Activated CD4-positive, alpha-beta T cell treated with anti-CD3 and anti-CD28 coated beads for 36 hours (primary cell): ENCODE results near the gene ZNF570. TPM values are rescaled to one million over a fixed set of nuclear protein-coding genes. Genes with fewer than 3 reads are reported as not detected.

Experiments
- ATAC-seq: fragments of 200-7000 bp; cut with Tn5 transposase; one replicate; pipeline ENCODE4 v1.10.0; 2021; ENCODE audit warnings: mild to moderate bottlenecking, moderate library complexity
- CTCF ChIA-PET: fragments of 350-600 bp; sonication (Branson Sonifier 250); formaldehyde crosslinking; loops from one replicate; lab custom pipeline; 2021; ENCODE audit warnings: antibody characterized with exemption; lab: Charles Lee
- POLR2A ChIA-PET: fragments of 350-600 bp; sonication (Branson Sonifier 250); formaldehyde crosslinking; loops from one replicate; lab custom pipeline; 2021; ENCODE audit warnings: antibody characterized with exemption, inconsistent platforms; lab: Charles Lee
- DNase-seq: peaks from one replicate; pipeline ENCODE4 v3.0.0-alpha.2; 2020
- H3K27ac Mint-ChIP-seq: one replicate; pipeline ENCODE4 v1.8.0; 2021; ENCODE audit warnings: mixed read lengths
- H3K27me3 Mint-ChIP-seq: one replicate; pipeline ENCODE4 v1.8.0; 2021; ENCODE audit warnings: mixed read lengths
- H3K36me3 Mint-ChIP-seq: one replicate; pipeline ENCODE4 v1.8.0; 2021; ENCODE audit warnings: low read depth, mixed read lengths
- H3K4me1 Mint-ChIP-seq: one replicate; pipeline ENCODE4 v1.8.0; 2021; ENCODE audit warnings: mixed read lengths
- H3K4me3 Mint-ChIP-seq: one replicate; pipeline ENCODE4 v1.8.0; 2021; ENCODE audit warnings: mild to moderate bottlenecking, moderate library complexity, mixed read lengths
- H3K9me3 Mint-ChIP-seq: one replicate; pipeline ENCODE4 v1.8.0; 2021; ENCODE audit warnings: low read depth, mixed read lengths
- intact Hi-C, 2 experiments: fragments of 100-400 bp; cut with DNase I in 1 of 2; cut with micrococcal nuclease in 1 of 2; formaldehyde crosslinking; loops; one replicate each; pipeline versions ENCODE4 v1.14.2 to v1.15.1; 2022 to 2024; cut with DNase I, micrococcal nuclease
- total RNA-seq, 2 experiments: library from RNA; stranded (reverse); gene quantifications; one replicate each; pipeline ENCODE4 v1.2.3, GENCODE V29; 2021

Gene ZNF570
- total RNA-seq: 1 to 10 TPM; 4.5 to 4.8 TPM

GRCh38 chr19:37468961-37469777, at the start of gene ZNF570:
Gene ZNF570, plus strand, starts transcription at chr19:37469356. Its CDS starts 999 bp downstream, at chr19:37470355.
- peaks cover 31% of the 10 kb centered on the region for H3K4me1 Mint-ChIP-seq
- POLR2A ChIA-PET: interaction anchor here (0.6 to 0.9 kb wide), 2 partner anchors 77 to 99 kb away, joined by 3 read pairs; partner anchors contain the start of gene ZNF527
- peaks cover 17% of the 10 kb centered on the region for H3K9me3 Mint-ChIP-seq
- DNase-seq (peak; percentile 93), ATAC-seq (peak; percentile 73)
- H3K36me3 Mint-ChIP-seq: peaks cover 33% of the 10 kb centered on the region
- intact Hi-C loops: loop anchor here (1.0 to 5.0 kb wide), 15 partner anchors 37 to 848 kb away; partner anchors contain the start of genes ZNF790 (in 2 of the 2), ZNF793 (in 2 of the 2), KCNK6 (in 1 of the 2) and YIF1B (in 1 of the 2)
- H3K4me3 Mint-ChIP-seq: peak within 1 kb of the TSS; percentile 94
- peak within 1 kb of the TSS; percentile 95 for H3K27ac Mint-ChIP-seq
- CTCF ChIA-PET: no interaction called here
- H3K27me3 Mint-ChIP-seq: no peaks in the 10 kb centered on the region

GRCh38 chr19:37452500-37453245, 16.5 kb upstream of the ZNF570 start:
- Mint-ChIP-seq H3K9me3 (peaks cover 66% of the 10 kb centered on the region), H3K36me3 (peaks cover 71% of the 10 kb centered on the region), H3K4me3 (no peak overlapping the region), H3K27ac (no peak overlapping the region), H3K4me1 (no peaks in the 10 kb centered on the region), H3K27me3 (no peaks in the 10 kb centered on the region)
- intact Hi-C loops: no loop called here
- CTCF ChIA-PET: no interaction called here
- POLR2A ChIA-PET: no interaction called here
- no peak for DNase-seq
- no peak for ATAC-seq

- H3K36me3 Mint-ChIP-seq: peaks cover 36% of the 10 kb centered on the region
- H3K4me3 Mint-ChIP-seq: peak overlapping the region; percentile 94
Measured at GRCh38 chr19:37466277-37466797, 2.8 kb upstream of the ZNF570 start.

GRCh38 chr19:37466798-37467607, 2.2 kb upstream of the ZNF570 start, which contains the start of gene ZNF569:
Gene ZNF569, minus strand, starts transcription at chr19:37467444. Its CDS starts 22,523 bp downstream, at chr19:37444921.
- ATAC-seq (peak; percentile 71), DNase-seq (peak; percentile 93)
- Mint-ChIP-seq H3K4me1 (peaks cover 31% of the 10 kb centered on the region), H3K27ac (peak within 1 kb of the TSS; percentile 95), H3K4me3 (peak within 1 kb of the TSS; percentile 94), H3K9me3 (peaks cover 17% of the 10 kb centered on the region), H3K27me3 (no peaks in the 10 kb centered on the region), H3K36me3 (peaks cover 36% of the 10 kb centered on the region)
- intact Hi-C loops: loop anchor here (1.0 to 5.0 kb wide), 14 partner anchors 96 to 894 kb away; partner anchors contain the start of genes ZNF568 (in 2 of the 2), ZNF790 (in 2 of the 2), ZNF829 (in 2 of the 2) and KCNK6 (in 1 of the 2)
- POLR2A ChIA-PET: interaction anchor here (0.6 to 1.5 kb wide), 5 partner anchors 39 to 584 kb away, joined by 3 to 8 read pairs (median 4); partner anchors contain the start of genes ZNF527, ZNF540, ZNF571 and ZNF793
- CTCF ChIA-PET: interaction anchor here (0.7 to 1.1 kb wide), 3 partner anchors 85 to 1391 kb away, joined by 3 read pairs; no protein-coding TSS in a partner anchor

More at GRCh38 chr19:37466277-37466797, 2.8 kb upstream of the ZNF570 start:
- no peak for DNase-seq
- peaks cover 17% of the 10 kb centered on the region for H3K9me3 Mint-ChIP-seq
- intact Hi-C loops: loop anchor here (2.0 to 5.0 kb wide), 10 partner anchors 96 to 894 kb away; partner anchors contain the start of genes ZNF790 (in 2 of the 2), KCNK6 (in 1 of the 2), YIF1B (in 1 of the 2) and ZNF383 (in 1 of the 2)
- H3K4me1 Mint-ChIP-seq: peaks cover 31% of the 10 kb centered on the region
- CTCF ChIA-PET: interaction anchor here (1.0 kb wide), 1 partner anchor 11 kb away, joined by 3 read pairs; no protein-coding TSS in a partner anchor
- POLR2A ChIA-PET: interaction anchor here (1.5 kb wide), 1 partner anchor 132 kb away, joined by 4 read pairs; a partner anchor contains a TSS
- H3K27ac Mint-ChIP-seq: peak overlapping the region; percentile 95
- ATAC-seq: no peak
- no peaks in the 10 kb centered on the region for H3K27me3 Mint-ChIP-seq

- Mint-ChIP-seq H3K36me3 (peaks cover 36% of the 10 kb centered on the region), H3K4me1 (peaks cover 31% of the 10 kb centered on the region), H3K9me3 (peaks cover 17% of the 10 kb centered on the region), H3K4me3 (peak overlapping the region; percentile 94), H3K27me3 (no peaks in the 10 kb centered on the region), H3K27ac (peak overlapping the region; percentile 95)
- intact Hi-C loops: loop anchor here (1.0 to 5.0 kb wide), 16 partner anchors 97 to 895 kb away; partner anchors contain the start of genes ZNF568 (in 2 of the 2), ZNF790 (in 2 of the 2), ZNF829 (in 2 of the 2) and KCNK6 (in 1 of the 2)
- ChIA-PET POLR2A (interaction anchor here (0.8 to 1.5 kb wide), 4 partner anchors 39 to 133 kb away, joined by 3 to 8 read pairs (median 5); partner anchors contain the start of genes ZNF527, ZNF540, ZNF571 and ZNF793), CTCF (interaction anchor here (0.7 to 1.1 kb wide), 3 partner anchors 84 to 1391 kb away, joined by 3 read pairs; no protein-coding TSS in a partner anchor)
- ATAC-seq (no peak), DNase-seq (no peak)
Measured at GRCh38 chr19:37467608-37468090, 1.5 kb upstream of the ZNF570 start.

- intact Hi-C loops: no loop called here
- peak overlapping the region; percentile 94 for H3K4me3 Mint-ChIP-seq
- H3K9me3 Mint-ChIP-seq: peaks cover 11% of the 10 kb centered on the region
- ATAC-seq: no peak
- peak overlapping the region; percentile 91 for H3K27ac Mint-ChIP-seq
- ChIA-PET CTCF (no interaction called here), POLR2A (no interaction called here)
- H3K36me3 Mint-ChIP-seq: peaks cover 25% of the 10 kb centered on the region
- no peaks in the 10 kb centered on the region for H3K27me3 Mint-ChIP-seq
- DNase-seq: no peak
- peaks cover 31% of the 10 kb centered on the region for H3K4me1 Mint-ChIP-seq
Measured at GRCh38 chr19:37470216-37470615, 1.1 kb downstream of the ZNF570 start.

- POLR2A ChIA-PET: no interaction called here
- H3K27me3 Mint-ChIP-seq: no peaks in the 10 kb centered on the region
- H3K4me1 Mint-ChIP-seq: peaks cover 21% of the 10 kb centered on the region
- CTCF ChIA-PET: interaction anchor here (0.6 kb wide), 1 partner anchor 1618 kb away, joined by 3 read pairs; no protein-coding TSS in a partner anchor
- peaks cover 37% of the 10 kb centered on the region for H3K36me3 Mint-ChIP-seq
- H3K9me3 Mint-ChIP-seq: peaks cover 19% of the 10 kb centered on the region
- H3K27ac Mint-ChIP-seq: no peak overlapping the region
- DNase-seq: no peak
- no peak for ATAC-seq
- no peak overlapping the region for H3K4me3 Mint-ChIP-seq
- intact Hi-C loops: no loop called here
Measured at GRCh38 chr19:37472165-37472564, 3.0 kb downstream of the ZNF570 start.

- intact Hi-C loops: no loop called here
- Mint-ChIP-seq H3K36me3 (peaks cover 70% of the 10 kb centered on the region), H3K9me3 (peaks cover 56% of the 10 kb centered on the region), H3K4me1 (no peaks in the 10 kb centered on the region), H3K27me3 (no peaks in the 10 kb centered on the region), H3K4me3 (no peak overlapping the region), H3K27ac (no peak overlapping the region)
- ATAC-seq (no peak), DNase-seq (no peak)
- ChIA-PET CTCF (interaction anchor here (0.6 kb wide), 1 partner anchor 165 kb away, joined by 3 read pairs; no protein-coding TSS in a partner anchor), POLR2A (no interaction called here)
Measured at GRCh38 chr19:37484406-37485168, 15.4 kb downstream of the ZNF570 start.

GRCh38 chr19:37492213-37492612, 23.1 kb downstream of the ZNF570 start:
- Mint-ChIP-seq H3K4me1 (no peaks in the 10 kb centered on the region), H3K9me3 (peaks cover 42% of the 10 kb centered on the region), H3K36me3 (peaks cover 31% of the 10 kb centered on the region), H3K4me3 (no peak overlapping the region), H3K27ac (no peak overlapping the region), H3K27me3 (no peaks in the 10 kb centered on the region)
- CTCF ChIA-PET: no interaction called here
- intact Hi-C loops: no loop called here
- POLR2A ChIA-PET: no interaction called here
- ATAC-seq (no peak), DNase-seq (no peak)
